HCT116 (cell line): ENCODE results near the gene FRMD4A. TPM values are rescaled to one million over a fixed set of nuclear protein-coding genes. Genes with fewer than 3 reads are reported as not detected.

Source experiments
- ATAC-seq: fragments of 200-7000 bp; cut with Tn5 transposase; 2 replicates; pipeline ENCODE4 v1.9.1; 2020; ENCODE audit warnings: mild to moderate bottlenecking, moderate library complexity
- BruUV-seq: library from RNA; stranded (reverse); fragments of 400-500 nt; replicated peaks from 2 replicates; lab custom pipeline; 2021; lab: Mats Ljungman, UMichigan
- CTCF ChIA-PET: fragments of 300-600 bp; sonication (Branson Sonifier 250); formaldehyde crosslinking; loops from one replicate; lab custom pipeline; 2021; ENCODE audit warnings: antibody characterized with exemption; lab: Charles Lee
- POLR2A ChIA-PET: fragments of 300-600, 350-600 bp; sonication (Branson Sonifier 250); formaldehyde crosslinking; loops from one replicate; lab custom pipeline; 2021; ENCODE audit warnings: antibody characterized with exemption; lab: Charles Lee
- RAD21 ChIA-PET, 2 experiments: fragments of 300-600 bp; sonication (Branson Sonifier 250); formaldehyde crosslinking; loops; one replicate each; lab custom pipeline; 2023; ENCODE audit warnings: low total read pairs in 2 of 2; ENCODE audit not compliant: uncharacterized antibody in 2 of 2, unreplicated experiment in 2 of 2, low non-redundant PET in 1 of 2; lab: Charles Lee
- DNase-seq: peaks from one replicate; pipeline ENCODE4 v3.0.0-alpha.2; 2010; ENCODE audit warnings: low read depth, low spot score
- H2AFZ ChIP-seq: fragments of 200-600 bp; shearing (Covaris generic), sonication (generic); 2 replicates; pipeline ENCODE4 v1.6.1; 2017; ENCODE audit warnings: low read depth, mixed run types, mixed read lengths, antibody characterized with exemption, low read length; ENCODE audit not compliant: poor library complexity, severe bottlenecking
- H3K27ac ChIP-seq: 2 replicates; pipeline ENCODE4 v1.5.1; 2012; ENCODE audit warnings: low read depth, low read length
- H3K27me3 ChIP-seq: fragments of 200-600 bp; sonication (generic); 2 replicates; pipeline ENCODE4 v1.6.1; 2016; ENCODE audit warnings: mixed run types, low read length, mixed read lengths; ENCODE audit not compliant: insufficient read depth
- H3K36me3 ChIP-seq, 2 experiments: fragments of 200-500 bp in 1 of 2; fragments of 200-600 bp in 1 of 2; sonication (Bioruptor generic) in 1 of 2; sonication (generic) in 1 of 2; 2 replicates each; pipeline versions ENCODE4 v1.5.1 to v1.6.1; 2014 to 2016; ENCODE audit warnings: low read length in 2 of 2, inconsistent platforms in 1 of 2, mixed read lengths in 1 of 2, mixed run types in 1 of 2; ENCODE audit not compliant: insufficient read depth in 2 of 2, control insufficient read depth in 1 of 2
- H3K4me1 ChIP-seq, 2 experiments: fragments of 200-600 bp in 1 of 2; sonication (generic) in 1 of 2; 2 replicates each; pipeline versions ENCODE4 v1.5.1 to v1.6.1; 2012 to 2017; ENCODE audit warnings: low read length in 2 of 2, inconsistent platforms in 1 of 2, mild to moderate bottlenecking in 1 of 2, mixed read lengths in 1 of 2, mixed run types in 1 of 2, moderate library complexity in 1 of 2; ENCODE audit not compliant: insufficient read depth in 2 of 2, control insufficient read depth in 1 of 2
- H3K4me2 ChIP-seq: fragments of 200-600 bp; sonication (generic); 2 replicates; pipeline ENCODE4 v1.6.1; 2017; ENCODE audit warnings: mixed run types, low read length, mixed read lengths
- H3K4me3 ChIP-seq, 2 experiments: fragments of 200-600 bp in 1 of 2; sonication (generic) in 1 of 2; replicated peaks in 1 of 2; 2 replicates each; pipeline ENCODE4 v1.5.1; 2011 to 2016; ENCODE audit warnings: low read length in 2 of 2, control low read depth in 1 of 2, low read depth in 1 of 2, mild to moderate bottlenecking in 1 of 2, mixed read lengths in 1 of 2, mixed run types in 1 of 2
- H3K79me2 ChIP-seq: fragments of 200-600 bp; sonication (generic); 2 replicates; pipeline ENCODE4 v1.6.1; 2017; ENCODE audit warnings: mild to moderate bottlenecking, mixed run types, low read length, moderate library complexity, mixed read lengths; ENCODE audit not compliant: insufficient read depth
- H3K9ac ChIP-seq: fragments of 200-600 bp; sonication (generic); 2 replicates; pipeline ENCODE4 v1.6.1; 2016; ENCODE audit warnings: low read length, mixed read lengths
- H3K9me2 ChIP-seq: fragments of 200-600 bp; sonication (generic), shearing (Covaris generic); 2 replicates; pipeline ENCODE4 v1.6.1; 2017; ENCODE audit warnings: mixed run types, mild to moderate bottlenecking, moderate library complexity; ENCODE audit not compliant: insufficient read depth
- H3K9me3 ChIP-seq, 2 experiments: fragments of 200-500 bp in 1 of 2; fragments of 200-600 bp in 1 of 2; sonication (Bioruptor generic) in 1 of 2; sonication (generic) in 1 of 2; 2 replicates each; pipeline ENCODE4 v1.6.1; 2014 to 2017; ENCODE audit warnings: low read length in 2 of 2, mixed read lengths in 2 of 2, inconsistent platforms in 1 of 2, low read depth in 1 of 2, mild to moderate bottlenecking in 1 of 2, mixed run types in 1 of 2, moderate library complexity in 1 of 2; ENCODE audit not compliant: control insufficient read depth in 1 of 2, insufficient read depth in 1 of 2
- H4K20me1 ChIP-seq: fragments of 200-600 bp; sonication (generic), shearing (Covaris generic); 2 replicates; pipeline ENCODE4 v1.6.1; 2017; ENCODE audit warnings: mixed run types, mild to moderate bottlenecking, moderate library complexity; ENCODE audit not compliant: insufficient read depth
- ATF3 ChIP-seq: IDR thresholded peaks from 2 replicates; pipeline ENCODE4 v1.6.1; 2012
- CBX3 ChIP-seq: IDR thresholded peaks from 2 replicates; pipeline ENCODE4 v1.6.1; 2012; ENCODE audit warnings: low read depth
- CTCF ChIP-seq, 3 experiments: fragments of 200-600 bp in 1 of 3; sonication (generic) in 1 of 3; IDR thresholded peaks in 2 of 3; conservative IDR thresholded peaks in 1 of 3; 2 replicates each; pipeline ENCODE4 v1.5.1; 2012 to 2017; ENCODE audit warnings: low read depth in 2 of 3, low read length in 2 of 3, antibody characterized with exemption in 1 of 3, borderline replicate concordance in 1 of 3, control low read depth in 1 of 3, mild to moderate bottlenecking in 1 of 3, mixed read lengths in 1 of 3, mixed run types in 1 of 3, moderate library complexity in 1 of 3; ENCODE audit not compliant: insufficient read depth in 1 of 3
- EGR1 ChIP-seq: IDR thresholded peaks from 2 replicates; pipeline ENCODE4 v1.6.1; 2012; ENCODE audit warnings: low read depth
- ELF1 ChIP-seq: IDR thresholded peaks from 2 replicates; pipeline ENCODE4 v1.6.1; 2012; ENCODE audit warnings: low read depth, borderline replicate concordance
- EZH2 ChIP-seq: fragments of 200-600 bp; sonication (generic); IDR thresholded peaks from 2 replicates; pipeline ENCODE4 v1.6.1; 2017; ENCODE audit warnings: antibody characterized with exemption, mixed run types
- EZH2phosphoT487 ChIP-seq: fragments of 200-600 bp; IDR thresholded peaks from 2 replicates; pipeline ENCODE4 v1.6.1; 2018; ENCODE audit warnings: antibody characterized with exemption, borderline replicate concordance
- POLR2A ChIP-seq: IDR thresholded peaks from 2 replicates; pipeline ENCODE4 v1.7.0; 2011; ENCODE audit warnings: borderline replicate concordance; ENCODE audit not compliant: insufficient read depth, insufficient read length; ENCODE audit errors: extremely low read depth
- POLR2AphosphoS5 ChIP-seq: IDR thresholded peaks from 2 replicates; pipeline ENCODE4 v1.6.1; 2011; ENCODE audit warnings: mild to moderate bottlenecking, low read depth, low read length, moderate library complexity
- RAD21 ChIP-seq: IDR thresholded peaks from 2 replicates; pipeline ENCODE4 v1.6.1; 2012; ENCODE audit warnings: low read depth, mild to moderate bottlenecking
- SIN3A ChIP-seq: IDR thresholded peaks from 2 replicates; pipeline ENCODE4 v1.6.1; 2012; ENCODE audit warnings: low read depth
- SP1 ChIP-seq: IDR thresholded peaks from 2 replicates; pipeline ENCODE4 v1.6.1; 2012; ENCODE audit warnings: low read depth
- SRF ChIP-seq: IDR thresholded peaks from 2 replicates; pipeline ENCODE4 v1.6.1; 2012; ENCODE audit warnings: low read depth
- TCF7L2 ChIP-seq: IDR thresholded peaks from 2 replicates; pipeline ENCODE4 v1.7.0; 2011; ENCODE audit warnings: borderline replicate concordance, inconsistent platforms; ENCODE audit not compliant: insufficient read depth, insufficient read length; ENCODE audit errors: extremely low read depth
- YY1 ChIP-seq: IDR thresholded peaks from 2 replicates; pipeline ENCODE4 v1.6.1; 2011; ENCODE audit warnings: low read length, low read depth, moderate library complexity, mild to moderate bottlenecking; ENCODE audit not compliant: insufficient replicate concordance; ENCODE audit errors: extremely low read depth
- ZFX ChIP-seq: fragments of 450-650 bp; IDR thresholded peaks from 2 replicates; pipeline ENCODE4 v1.6.1; 2017
- ZNF274 ChIP-seq: fragments of 200-500 bp; sonication (Bioruptor generic); IDR thresholded peaks from 2 replicates; pipeline ENCODE4 v1.6.1; 2014; ENCODE audit warnings: mild to moderate bottlenecking, low read depth, low read length, inconsistent platforms
- intact Hi-C: fragments of 100-400 bp; cut with micrococcal nuclease; formaldehyde crosslinking; loops from 2 replicates; pipeline ENCODE4 v1.10.0; 2022
- total RNA-seq: library from RNA; stranded (reverse); gene quantifications from one replicate; pipeline ENCODE4 v1.2.1, GENCODE V29; 2021; ENCODE audit not compliant: unreplicated experiment
- TF ChIP-seq, protein P1 (sequence below): IDR thresholded peaks from 2 replicates; pipeline ENCODE4 v1.6.1; 2012; ENCODE audit warnings: low read depth
- TF ChIP-seq, protein P2 (sequence below): IDR thresholded peaks from 2 replicates; pipeline ENCODE4 v1.6.1; 2011; ENCODE audit warnings: mild to moderate bottlenecking, low read length, moderate library complexity; ENCODE audit not compliant: insufficient replicate concordance; ENCODE audit errors: extremely low read depth

Gene FRMD4A
- total RNA-seq, 1 experiment from 2014 or later = 0.20 TPM

DNA sequence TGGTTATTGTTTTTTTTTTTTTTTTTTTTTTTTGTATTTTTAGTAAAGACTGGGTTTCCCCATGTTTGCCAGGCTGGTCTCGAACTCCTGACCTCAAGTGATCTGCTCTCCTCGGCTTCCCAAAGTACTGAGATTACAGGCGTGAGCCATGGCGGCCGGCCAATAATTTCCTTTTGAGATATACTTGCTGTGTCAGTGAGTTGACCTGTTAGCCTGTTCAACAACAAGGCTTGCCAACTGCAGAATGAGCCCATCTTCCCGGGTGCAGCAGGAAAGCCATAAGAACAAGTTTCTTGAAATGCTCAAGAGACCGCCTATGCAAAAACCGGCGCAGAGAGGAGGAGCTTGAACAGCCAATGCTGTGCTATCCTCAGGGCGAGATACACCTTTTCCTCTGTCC, 631.5 kb downstream of the FRMD4A start:
- Histone ChIP-seq H3K4me2 (no peak overlapping the region), H3K79me2 (no peaks in the 10 kb centered on the region), H4K20me1 (no peaks in the 10 kb centered on the region), H3K4me3 (no peak overlapping the region), H3K27me3 (no peaks in the 10 kb centered on the region), H3K9ac (no peak overlapping the region), H3K27ac (no peak overlapping the region), H3K9me3 (no peaks in the 10 kb centered on the region), H2AFZ (no peak overlapping the region), H3K4me1 (peaks cover 0 to 3% of the 10 kb centered on the region in 2 experiments; a peak in 1 of 4 replicates), H3K36me3 (no peaks in the 10 kb centered on the region), H3K9me2 (no peaks in the 10 kb centered on the region)
- TF ChIP-seq ELF1 = no peak
- no peak for TF ChIP-seq YY1
- no peak for TF ChIP-seq CBX3
- TF ChIP-seq RAD21 = no peak
- no peak for TF ChIP-seq TCF7L2
- no peak for TF ChIP-seq POLR2AphosphoS5
- no peak for TF ChIP-seq POLR2A
- TF ChIP-seq EZH2 = no peak
- no peak for TF ChIP-seq SIN3A
- TF ChIP-seq SRF = no peak
- no peak for TF ChIP-seq ZNF274
- TF ChIP-seq SP1 = no peak
- TF ChIP-seq ZFX = no peak
- TF ChIP-seq, protein P1, sequence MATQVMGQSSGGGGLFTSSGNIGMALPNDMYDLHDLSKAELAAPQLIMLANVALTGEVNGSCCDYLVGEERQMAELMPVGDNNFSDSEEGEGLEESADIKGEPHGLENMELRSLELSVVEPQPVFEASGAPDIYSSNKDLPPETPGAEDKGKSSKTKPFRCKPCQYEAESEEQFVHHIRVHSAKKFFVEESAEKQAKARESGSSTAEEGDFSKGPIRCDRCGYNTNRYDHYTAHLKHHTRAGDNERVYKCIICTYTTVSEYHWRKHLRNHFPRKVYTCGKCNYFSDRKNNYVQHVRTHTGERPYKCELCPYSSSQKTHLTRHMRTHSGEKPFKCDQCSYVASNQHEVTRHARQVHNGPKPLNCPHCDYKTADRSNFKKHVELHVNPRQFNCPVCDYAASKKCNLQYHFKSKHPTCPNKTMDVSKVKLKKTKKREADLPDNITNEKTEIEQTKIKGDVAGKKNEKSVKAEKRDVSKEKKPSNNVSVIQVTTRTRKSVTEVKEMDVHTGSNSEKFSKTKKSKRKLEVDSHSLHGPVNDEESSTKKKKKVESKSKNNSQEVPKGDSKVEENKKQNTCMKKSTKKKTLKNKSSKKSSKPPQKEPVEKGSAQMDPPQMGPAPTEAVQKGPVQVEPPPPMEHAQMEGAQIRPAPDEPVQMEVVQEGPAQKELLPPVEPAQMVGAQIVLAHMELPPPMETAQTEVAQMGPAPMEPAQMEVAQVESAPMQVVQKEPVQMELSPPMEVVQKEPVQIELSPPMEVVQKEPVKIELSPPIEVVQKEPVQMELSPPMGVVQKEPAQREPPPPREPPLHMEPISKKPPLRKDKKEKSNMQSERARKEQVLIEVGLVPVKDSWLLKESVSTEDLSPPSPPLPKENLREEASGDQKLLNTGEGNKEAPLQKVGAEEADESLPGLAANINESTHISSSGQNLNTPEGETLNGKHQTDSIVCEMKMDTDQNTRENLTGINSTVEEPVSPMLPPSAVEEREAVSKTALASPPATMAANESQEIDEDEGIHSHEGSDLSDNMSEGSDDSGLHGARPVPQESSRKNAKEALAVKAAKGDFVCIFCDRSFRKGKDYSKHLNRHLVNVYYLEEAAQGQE = no peak
- TF ChIP-seq CTCF (IDR thresholded peaks at IDR 0.05 in 2 of 3, conservative IDR thresholded peaks at IDR 0.05 in 1 of 3; ENCODE audit: borderline replicate concordance in 1 of 3, insufficient read depth in 1 of 3, low read depth in 2 of 3, low read length in 2 of 3) = no peak
- TF ChIP-seq EZH2phosphoT487 = no peak
- no peak for TF ChIP-seq EGR1
- no peak for TF ChIP-seq ATF3
- TF ChIP-seq, protein P2, sequence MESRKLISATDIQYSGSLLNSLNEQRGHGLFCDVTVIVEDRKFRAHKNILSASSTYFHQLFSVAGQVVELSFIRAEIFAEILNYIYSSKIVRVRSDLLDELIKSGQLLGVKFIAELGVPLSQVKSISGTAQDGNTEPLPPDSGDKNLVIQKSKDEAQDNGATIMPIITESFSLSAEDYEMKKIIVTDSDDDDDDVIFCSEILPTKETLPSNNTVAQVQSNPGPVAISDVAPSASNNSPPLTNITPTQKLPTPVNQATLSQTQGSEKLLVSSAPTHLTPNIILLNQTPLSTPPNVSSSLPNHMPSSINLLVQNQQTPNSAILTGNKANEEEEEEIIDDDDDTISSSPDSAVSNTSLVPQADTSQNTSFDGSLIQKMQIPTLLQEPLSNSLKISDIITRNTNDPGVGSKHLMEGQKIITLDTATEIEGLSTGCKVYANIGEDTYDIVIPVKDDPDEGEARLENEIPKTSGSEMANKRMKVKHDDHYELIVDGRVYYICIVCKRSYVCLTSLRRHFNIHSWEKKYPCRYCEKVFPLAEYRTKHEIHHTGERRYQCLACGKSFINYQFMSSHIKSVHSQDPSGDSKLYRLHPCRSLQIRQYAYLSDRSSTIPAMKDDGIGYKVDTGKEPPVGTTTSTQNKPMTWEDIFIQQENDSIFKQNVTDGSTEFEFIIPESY = no peak
- ChIA-PET POLR2A (no interaction called here), CTCF (no interaction called here), RAD21 (no interaction called here)
- ATAC-seq (no peak), DNase-seq (no peak)
- BruUV-seq = no TSS peak
- intact Hi-C loops = no loop called here
